Mesenchymal stem cell (in vitro differentiated cells and primary cell): ENCODE results near the gene AIP. TPM values are rescaled to one million over a fixed set of nuclear protein-coding genes. Genes with fewer than 3 reads are reported as not detected.

ENCODE experiments used
- small RNA-seq: library from polyadenylated mRNA; stranded (forward); fragments of <200 nt; extraction: miRNeasy Mini kit (QIAGEN cat#:217004); gene quantifications from one replicate; pipeline ENCODE3, GENCODE V24; 2013; ENCODE audit warnings: low read depth

The AIP gene

Small RNA genes within 50 kb of the gene (small RNA-seq; reads per million reads assigned to genes)
- gene MIR6752, result not detected
